ENCODE measurements around the gene CCDC15.

DNA sequence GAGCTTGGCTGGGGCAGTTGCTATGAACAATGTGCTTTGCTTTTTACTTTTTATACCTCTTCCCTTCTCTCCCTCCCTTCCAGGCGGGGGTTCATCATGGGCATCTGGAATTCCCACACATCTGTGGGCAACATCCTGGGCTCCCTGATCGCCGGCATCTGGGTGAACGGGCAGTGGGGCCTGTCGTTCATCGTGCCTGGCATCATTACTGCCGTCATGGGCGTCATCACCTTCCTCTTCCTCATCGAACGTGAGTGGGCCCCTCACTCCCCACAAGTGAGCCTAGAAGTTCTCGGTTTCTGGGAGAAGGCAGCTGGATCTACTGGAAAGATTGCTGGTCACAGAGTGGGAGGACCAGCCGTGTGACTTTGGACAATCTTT lies 126.5 kb downstream of the CCDC15 start:
- no peak for TF ChIP-seq POLR2AphosphoS5 (IDR thresholded peaks at IDR 0.05)
- no peak for TF ChIP-seq CTCF (IDR thresholded peaks at IDR 0.05)
- TF ChIP-seq EP300 (IDR thresholded peaks at IDR 0.05): no peak

Data from esophagus muscularis mucosa (tissue), 4 donors.